Measurements from ENCODE around the gene LYSMD2.

DNA sequence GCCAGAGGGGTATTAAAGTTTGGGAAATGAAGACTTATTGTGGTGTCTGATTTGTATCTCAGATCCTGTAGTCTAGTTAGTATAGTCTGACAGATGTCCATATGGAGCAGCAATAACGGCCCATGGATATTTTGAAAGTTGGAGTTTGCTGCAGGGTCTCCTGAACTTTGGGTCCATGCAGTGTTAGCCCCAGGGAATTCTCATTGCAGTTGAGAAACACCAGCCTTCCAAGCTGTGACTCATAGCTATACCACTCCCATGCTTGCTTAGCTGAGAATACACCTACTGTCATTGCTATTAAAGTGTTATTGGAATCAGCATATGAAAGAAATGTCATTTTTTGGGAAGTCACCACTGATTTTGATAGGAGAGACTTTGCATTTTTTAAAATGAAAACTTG is 43.2 kb upstream of the LYSMD2 start:
- no peak for TF ChIP-seq CTCF (IDR thresholded peaks at IDR 0.05)
- TF ChIP-seq POLR2AphosphoS5 (IDR thresholded peaks at IDR 0.05; ENCODE audit: low read depth, low read length): no peak
- no peak for TF ChIP-seq MXI1 (IDR thresholded peaks at IDR 0.05; ENCODE audit: low read depth, low read length)
- no peak for TF ChIP-seq NFIC (IDR thresholded peaks at IDR 0.05; ENCODE audit: borderline replicate concordance)
- no peak for TF ChIP-seq TAF1 (IDR thresholded peaks at IDR 0.05; ENCODE audit: borderline replicate concordance, low read depth, low read length)
- TF ChIP-seq CHD2 (IDR thresholded peaks at IDR 0.05; ENCODE audit: low read length, partially characterized antibody): no peak
- no peak for TF ChIP-seq RXRA (IDR thresholded peaks at IDR 0.05; ENCODE audit: borderline replicate concordance, low read depth)
- TF ChIP-seq RCOR1 (IDR thresholded peaks at IDR 0.05; ENCODE audit: low read length): no peak
- no peak for TF ChIP-seq EP300 (IDR thresholded peaks at IDR 0.05; ENCODE audit: borderline replicate concordance in 1 of 2, low read depth in 1 of 2, low read length in 1 of 2)
